Peyer's patch (tissue), 4 donors: ENCODE measurements around the gene CHAF1A.

Experiments used
- CTCF ChIP-seq, 6 experiments: fragments of 450-650 bp in 4 of 6; fragments of 200-600 bp in 2 of 6; sonication (generic) in 1 of 6; IDR thresholded peaks; one replicate each; pipeline ENCODE4 v1.5.1; 2017 to 2019; ENCODE audit warnings: antibody characterized with exemption in 6 of 6, mild to moderate bottlenecking in 3 of 6, moderate library complexity in 1 of 6
- POLR2A ChIP-seq, 2 donors: fragments of 450-650 bp; IDR thresholded peaks; one replicate each; pipeline ENCODE4 v1.5.1; 2017; ENCODE audit warnings: antibody characterized with exemption in 2 of 2, mild to moderate bottlenecking in 2 of 2, moderate library complexity in 2 of 2

- TF ChIP-seq CTCF (IDR thresholded peaks at IDR 0.05) (no peak), POLR2A (IDR thresholded peaks at IDR 0.05) (no peak)
Observed at GRCh38 chr19:4445963-4446703, 43.7 kb downstream of the CHAF1A start.
